Tibial nerve (tissue), 3 donors: ENCODE results near the gene SLC2A8.

Source experiments
- POLR2A ChIP-seq, 2 donors: fragments of 450-650 bp; IDR thresholded peaks; one replicate each; pipeline ENCODE4 v1.6.1; 2017; ENCODE audit warnings: antibody characterized with exemption in 2 of 2, mild to moderate bottlenecking in 2 of 2, moderate library complexity in 2 of 2
- TF ChIP-seq, protein P1 (sequence below), 5 experiments: fragments of 200-600 bp in 3 of 5; fragments of 450-650 bp in 2 of 5; sonication (generic) in 3 of 5; IDR thresholded peaks; one replicate each; pipeline ENCODE4 v1.5.1; 2016 to 2019; ENCODE audit warnings: antibody characterized with exemption in 5 of 5, mild to moderate bottlenecking in 3 of 5, moderate library complexity in 2 of 5

DNA sequence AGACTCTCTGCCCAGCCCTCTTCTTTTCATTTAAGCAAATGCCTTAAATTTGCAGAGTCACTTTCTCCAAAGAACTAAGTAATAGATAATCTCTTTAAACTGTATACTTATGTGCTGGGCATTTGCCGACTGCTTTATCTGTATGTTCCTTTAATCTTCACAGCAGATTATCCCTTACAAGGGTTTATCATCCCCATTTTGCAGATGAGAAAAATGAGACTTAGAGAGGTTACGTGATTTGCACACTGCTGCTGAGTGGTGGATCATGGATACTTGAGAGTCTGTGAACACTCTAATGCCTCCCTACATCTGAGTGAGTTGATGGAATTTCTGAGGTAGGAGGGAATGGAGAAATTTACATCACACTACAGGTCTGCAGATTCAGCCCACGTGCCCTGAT lies 31.4 kb downstream of the SLC2A8 start:
- TF ChIP-seq, protein P1, sequence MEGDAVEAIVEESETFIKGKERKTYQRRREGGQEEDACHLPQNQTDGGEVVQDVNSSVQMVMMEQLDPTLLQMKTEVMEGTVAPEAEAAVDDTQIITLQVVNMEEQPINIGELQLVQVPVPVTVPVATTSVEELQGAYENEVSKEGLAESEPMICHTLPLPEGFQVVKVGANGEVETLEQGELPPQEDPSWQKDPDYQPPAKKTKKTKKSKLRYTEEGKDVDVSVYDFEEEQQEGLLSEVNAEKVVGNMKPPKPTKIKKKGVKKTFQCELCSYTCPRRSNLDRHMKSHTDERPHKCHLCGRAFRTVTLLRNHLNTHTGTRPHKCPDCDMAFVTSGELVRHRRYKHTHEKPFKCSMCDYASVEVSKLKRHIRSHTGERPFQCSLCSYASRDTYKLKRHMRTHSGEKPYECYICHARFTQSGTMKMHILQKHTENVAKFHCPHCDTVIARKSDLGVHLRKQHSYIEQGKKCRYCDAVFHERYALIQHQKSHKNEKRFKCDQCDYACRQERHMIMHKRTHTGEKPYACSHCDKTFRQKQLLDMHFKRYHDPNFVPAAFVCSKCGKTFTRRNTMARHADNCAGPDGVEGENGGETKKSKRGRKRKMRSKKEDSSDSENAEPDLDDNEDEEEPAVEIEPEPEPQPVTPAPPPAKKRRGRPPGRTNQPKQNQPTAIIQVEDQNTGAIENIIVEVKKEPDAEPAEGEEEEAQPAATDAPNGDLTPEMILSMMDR (IDR thresholded peaks at IDR 0.05), result no peak
- no peak for TF ChIP-seq POLR2A (IDR thresholded peaks at IDR 0.05)
